Measurements from ENCODE around the gene SYNE2. TPM values are rescaled to one million over a fixed set of nuclear protein-coding genes. Genes with fewer than 3 reads are reported as not detected.

The SYNE2 gene
- total RNA-seq, 2 donors from 2014 or later: 206 to 223 TPM

DNA sequence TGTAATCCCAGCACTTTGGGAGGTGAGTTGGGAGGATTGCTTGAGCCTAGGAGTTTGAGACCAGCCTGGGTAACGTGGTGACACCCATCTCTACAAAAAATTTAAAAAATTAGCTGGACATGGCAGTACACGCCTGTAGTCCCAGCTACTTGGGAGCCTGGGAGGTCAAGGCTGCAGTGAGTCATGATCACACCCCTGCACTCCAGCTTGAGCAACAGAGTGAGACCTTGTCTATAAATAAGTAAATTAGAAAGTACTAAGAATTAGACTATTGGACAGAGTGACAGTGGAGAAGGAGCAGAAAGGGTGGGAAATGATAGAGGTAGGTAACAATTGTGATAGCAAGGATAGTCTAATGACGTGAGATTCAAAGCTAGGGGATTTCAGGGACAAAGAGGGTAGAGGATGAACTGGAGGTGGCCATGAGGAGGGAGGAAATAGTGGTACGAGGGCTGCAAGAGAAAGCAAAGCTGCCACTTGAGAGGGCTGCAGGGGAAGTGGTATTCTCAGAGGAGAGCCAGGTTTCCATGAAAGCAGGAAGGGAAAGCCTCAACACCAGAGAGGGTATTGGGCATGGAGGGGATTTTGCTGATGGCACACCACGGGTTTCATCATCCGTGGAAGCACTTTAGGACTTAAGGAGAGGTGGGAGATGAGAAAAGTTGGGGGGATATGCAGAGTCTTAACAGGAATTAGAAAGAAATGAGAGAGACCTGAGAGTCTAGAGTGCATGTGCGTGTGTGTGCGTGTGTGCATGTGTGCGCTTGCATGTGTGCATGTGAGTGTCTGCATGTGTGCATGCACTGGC is 85.6 kb downstream of the SYNE2 start:
- no peak overlapping the region for H3K27ac Mint-ChIP-seq
- peaks cover 3% of the 10 kb centered on the region for H3K36me3 Mint-ChIP-seq (ENCODE audit: low read depth)
- H3K27me3 Mint-ChIP-seq: no peaks in the 10 kb centered on the region
- ATAC-seq: peak; percentile 66
- H3K4me1 Mint-ChIP-seq: peaks cover 17% of the 10 kb centered on the region
- no peak for DNase-seq
- no peaks in the 10 kb centered on the region for H3K9me3 ChIP-seq (ENCODE audit: control insufficient read depth, low read length, poor library complexity, severe bottlenecking)
- no peak overlapping the region for H3K4me3 Mint-ChIP-seq

DNA sequence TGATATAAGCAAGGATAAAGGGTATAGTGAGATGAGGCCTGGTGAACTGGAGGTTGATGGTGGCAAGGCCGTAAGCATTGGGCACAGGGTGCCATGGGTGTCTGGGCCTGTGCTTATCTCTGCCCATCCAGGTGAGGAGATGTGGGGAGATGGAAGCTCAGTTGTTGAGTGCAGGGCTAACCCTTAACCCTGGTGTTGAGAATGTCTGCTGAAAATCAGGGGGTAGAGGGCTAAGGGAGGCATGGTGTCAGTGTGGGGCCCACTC is 86.1 kb downstream of the SYNE2 start:
- DNase-seq (no peak), ATAC-seq (peak; percentile 25)
- H3K27me3 Mint-ChIP-seq: no peaks in the 10 kb centered on the region
- H3K9me3 ChIP-seq (ENCODE audit: control insufficient read depth, low read length, poor library complexity, severe bottlenecking): no peaks in the 10 kb centered on the region
- H3K4me3 Mint-ChIP-seq: no peak overlapping the region
- H3K36me3 Mint-ChIP-seq (ENCODE audit: low read depth): peaks cover 3% of the 10 kb centered on the region
- no peak overlapping the region for H3K27ac Mint-ChIP-seq
- H3K4me1 Mint-ChIP-seq: peaks cover 14% of the 10 kb centered on the region

DNA sequence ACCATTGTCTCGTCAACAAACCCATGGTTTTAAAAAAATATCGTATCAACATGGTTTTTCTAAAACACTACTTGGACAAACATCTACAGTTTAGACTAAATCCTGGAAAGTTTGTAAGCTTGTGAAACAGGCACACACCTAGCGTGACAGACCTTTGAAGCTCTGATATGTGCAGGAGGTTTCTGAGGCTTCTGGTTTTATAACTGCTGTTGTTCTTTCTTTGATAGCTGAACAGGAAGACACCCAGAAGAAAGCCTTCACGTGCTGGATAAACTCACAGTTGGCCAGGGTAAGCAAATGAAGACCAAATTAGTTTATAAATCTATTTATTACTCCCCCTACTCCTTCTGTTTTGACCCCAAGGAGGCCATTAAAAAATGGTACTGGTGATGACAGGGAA is 87.6 kb downstream of the SYNE2 start:
- ATAC-seq (peak; percentile 69), DNase-seq (no peak)
- Mint-ChIP-seq H3K36me3 (ENCODE audit: low read depth) (no peaks in the 10 kb centered on the region), H3K27ac (peak overlapping the region; percentile 80), H3K4me3 (peak overlapping the region; percentile 10), H3K4me1 (peaks cover 10% of the 10 kb centered on the region), H3K27me3 (no peaks in the 10 kb centered on the region)
- H3K9me3 ChIP-seq (ENCODE audit: control insufficient read depth, low read length, poor library complexity, severe bottlenecking): no peaks in the 10 kb centered on the region

DNA sequence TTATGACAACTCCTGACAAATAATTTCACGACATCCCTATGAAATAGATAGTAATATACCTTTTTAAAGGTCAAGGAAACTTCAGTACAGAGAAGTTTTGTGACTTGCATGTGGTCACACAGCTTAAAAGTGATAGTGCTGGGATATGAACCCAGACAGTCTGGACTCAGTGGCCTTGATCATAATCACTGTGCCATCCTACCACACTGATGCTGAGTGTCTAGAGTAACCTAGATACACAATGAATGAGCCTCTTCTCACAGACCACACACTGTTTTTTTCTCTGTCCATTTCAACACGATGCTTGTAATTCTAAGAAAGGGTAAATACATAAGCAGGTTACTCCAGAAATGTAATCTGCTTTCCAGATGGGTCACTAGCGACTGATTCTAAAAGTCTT is 88.2 kb downstream of the SYNE2 start:
- Mint-ChIP-seq H3K4me1 (peaks cover 10% of the 10 kb centered on the region), H3K27me3 (no peaks in the 10 kb centered on the region), H3K4me3 (peak overlapping the region; percentile 10), H3K27ac (peak overlapping the region; percentile 80), H3K36me3 (ENCODE audit: low read depth) (no peaks in the 10 kb centered on the region)
- ATAC-seq (peak; percentile 39), DNase-seq (no peak)
- H3K9me3 ChIP-seq (ENCODE audit: control insufficient read depth, low read length, poor library complexity, severe bottlenecking): no peaks in the 10 kb centered on the region

DNA sequence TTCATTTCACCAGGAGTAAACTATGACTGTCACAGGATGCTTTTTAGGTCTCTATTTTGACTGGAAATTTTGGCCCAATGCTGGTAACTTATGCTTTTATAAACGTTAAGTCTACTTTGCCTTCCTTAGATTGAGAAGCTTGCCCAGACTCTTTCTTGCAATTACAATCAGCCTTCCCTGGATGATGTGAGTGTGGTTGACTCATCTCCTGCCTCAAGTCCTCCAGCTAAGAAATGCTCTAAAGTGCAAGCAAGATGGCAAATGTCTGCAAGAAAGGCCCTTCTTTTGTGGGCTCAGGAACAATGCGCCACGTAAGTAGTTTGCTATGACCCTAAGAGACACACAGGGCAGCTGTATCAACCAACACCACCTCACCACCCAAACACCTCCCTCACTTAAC is 96.9 kb downstream of the SYNE2 start:
- peaks cover 8% of the 10 kb centered on the region for H3K36me3 Mint-ChIP-seq (ENCODE audit: low read depth)
- H3K27me3 Mint-ChIP-seq: no peaks in the 10 kb centered on the region
- peaks cover 9% of the 10 kb centered on the region for H3K4me1 Mint-ChIP-seq
- DNase-seq (no peak), ATAC-seq (no peak)
- H3K9me3 ChIP-seq (ENCODE audit: control insufficient read depth, low read length, poor library complexity, severe bottlenecking): no peaks in the 10 kb centered on the region
- no peak overlapping the region for H3K27ac Mint-ChIP-seq
- H3K4me3 Mint-ChIP-seq: no peak overlapping the region

DNA sequence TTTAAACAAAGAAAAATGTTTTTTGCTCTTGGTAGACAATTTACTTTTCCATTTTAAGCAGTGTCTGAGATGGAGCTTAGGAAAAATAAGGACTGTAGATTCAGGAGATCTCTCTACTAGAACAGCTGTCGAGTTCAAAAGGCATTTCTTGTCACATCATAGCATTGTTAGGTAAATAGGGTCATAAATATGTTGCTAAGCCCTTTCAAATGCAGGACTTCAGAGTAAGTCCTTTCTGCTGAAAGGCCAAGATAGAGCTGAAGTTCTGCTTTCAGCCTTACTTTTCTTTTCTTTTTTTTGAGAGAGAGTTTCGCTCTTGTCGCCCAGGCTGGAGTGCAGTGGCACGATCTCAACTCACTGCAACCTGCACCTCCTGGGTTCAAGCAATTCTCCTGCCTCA is 98.2 kb downstream of the SYNE2 start:
- H3K4me1 Mint-ChIP-seq: peaks cover 11% of the 10 kb centered on the region
- no peaks in the 10 kb centered on the region for H3K9me3 ChIP-seq (ENCODE audit: control insufficient read depth, low read length, poor library complexity, severe bottlenecking)
- no peaks in the 10 kb centered on the region for H3K27me3 Mint-ChIP-seq
- H3K36me3 Mint-ChIP-seq (ENCODE audit: low read depth): peaks cover 8% of the 10 kb centered on the region
- no peak overlapping the region for H3K27ac Mint-ChIP-seq
- no peak overlapping the region for H3K4me3 Mint-ChIP-seq
- DNase-seq (no peak), ATAC-seq (no peak)

DNA sequence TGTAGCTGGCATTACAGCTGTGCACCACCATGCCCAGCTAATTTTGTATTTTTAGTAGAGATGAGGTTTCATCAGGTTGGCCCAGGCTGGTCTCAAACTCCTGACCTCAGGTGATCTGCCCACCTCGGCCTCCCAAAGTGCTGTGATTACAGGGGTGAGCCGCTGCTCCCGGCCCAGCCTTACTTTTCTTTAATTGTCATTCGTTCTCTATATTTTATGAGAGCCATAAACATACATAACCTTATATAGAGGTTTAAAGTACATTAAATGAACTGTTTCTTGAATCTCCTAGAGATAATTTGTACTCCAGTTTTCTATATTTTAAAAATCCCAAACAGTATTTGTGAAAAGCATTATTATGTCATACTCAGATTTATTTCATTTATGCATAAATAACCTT is 98.6 kb downstream of the SYNE2 start:
- no peak for DNase-seq
- peak overlapping the region; percentile 75 for H3K27ac Mint-ChIP-seq
- no peaks in the 10 kb centered on the region for H3K27me3 Mint-ChIP-seq
- no peak for ATAC-seq
- peaks cover 8% of the 10 kb centered on the region for H3K36me3 Mint-ChIP-seq (ENCODE audit: low read depth)
- H3K9me3 ChIP-seq (ENCODE audit: control insufficient read depth, low read length, poor library complexity, severe bottlenecking): no peaks in the 10 kb centered on the region
- peaks cover 11% of the 10 kb centered on the region for H3K4me1 Mint-ChIP-seq
- H3K4me3 Mint-ChIP-seq: no peak overlapping the region

DNA sequence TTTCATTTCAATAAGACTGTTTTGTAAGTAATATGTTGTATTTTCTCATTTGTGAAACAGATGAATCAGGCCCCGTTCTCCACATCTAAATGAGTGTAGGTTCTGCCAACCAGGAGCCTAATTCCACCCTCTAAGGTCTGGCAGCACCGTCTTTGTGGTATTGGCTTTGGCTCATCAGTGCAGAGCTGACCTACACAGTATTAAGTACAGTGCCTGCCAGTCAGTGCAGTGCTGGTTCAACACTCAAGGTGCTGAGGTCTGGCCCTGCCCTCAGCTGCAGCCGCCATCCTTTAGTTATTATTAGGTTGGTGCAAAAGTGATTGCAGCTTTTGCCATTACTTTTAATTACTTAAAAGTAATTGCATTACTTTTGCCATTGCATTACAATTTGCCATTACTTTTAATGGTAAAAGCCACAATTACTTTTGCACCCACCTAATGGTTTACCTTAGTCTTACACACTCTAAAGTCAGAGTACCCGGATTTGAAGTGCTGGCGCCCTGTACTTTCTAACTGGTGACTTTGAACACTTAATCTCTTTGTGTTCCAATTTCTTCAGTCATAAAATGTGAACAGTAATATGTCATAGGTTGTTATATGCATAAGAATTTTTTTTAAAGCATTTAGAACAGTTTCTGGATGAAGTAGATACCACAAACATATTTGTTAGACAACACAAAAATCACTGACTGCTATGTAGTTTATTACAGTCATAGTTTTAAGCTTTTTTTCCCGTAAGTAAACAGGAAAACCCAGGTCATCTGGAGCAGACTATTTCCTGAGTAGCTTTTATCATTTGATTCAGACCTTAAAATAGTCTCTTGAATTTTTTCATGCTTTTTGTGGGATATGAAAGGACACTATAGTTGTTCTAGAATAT is 99.5 kb downstream of the SYNE2 start:
- peak overlapping the region; percentile 75 for H3K27ac Mint-ChIP-seq

DNA sequence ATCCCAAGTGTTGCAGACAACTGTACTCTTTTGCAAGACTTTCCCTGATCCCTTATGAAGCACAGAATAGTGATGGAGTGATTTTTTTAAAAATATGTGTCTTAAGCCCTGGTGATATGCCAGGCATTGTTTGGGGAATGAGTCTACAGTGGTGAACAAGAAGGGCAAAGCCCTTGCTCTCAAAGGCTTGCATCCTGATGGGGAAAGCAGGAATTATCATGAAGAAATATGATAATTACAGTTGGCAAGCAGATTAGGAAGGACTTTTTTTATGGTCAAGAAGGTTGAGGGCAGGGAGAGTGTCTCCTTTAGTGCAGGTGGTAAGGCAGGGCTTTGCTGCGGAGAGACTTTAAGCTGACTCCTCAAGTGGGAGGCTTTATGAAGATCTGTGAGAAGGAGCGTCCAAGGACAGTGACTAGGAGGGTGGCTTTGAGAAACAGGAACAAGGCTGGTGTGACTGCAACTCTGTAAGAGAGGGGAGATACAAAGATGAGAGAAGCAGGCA is 100.2 kb downstream of the SYNE2 start:
- Mint-ChIP-seq H3K4me3 (peak overlapping the region; percentile 36), H3K27me3 (no peaks in the 10 kb centered on the region), H3K27ac (peak overlapping the region; percentile 75), H3K4me1 (peaks cover 11% of the 10 kb centered on the region), H3K36me3 (ENCODE audit: low read depth) (peaks cover 8% of the 10 kb centered on the region)
- H3K9me3 ChIP-seq (ENCODE audit: control insufficient read depth, low read length, poor library complexity, severe bottlenecking): no peaks in the 10 kb centered on the region
- ATAC-seq: no peak
- no peak for DNase-seq

More for the DNA sequence above, 99.5 kb downstream of the SYNE2 start:
- no peak for ATAC-seq
- no peaks in the 10 kb centered on the region for H3K9me3 ChIP-seq (ENCODE audit: control insufficient read depth, low read length, poor library complexity, severe bottlenecking)
- H3K4me1 Mint-ChIP-seq: peaks cover 11% of the 10 kb centered on the region
- H3K27me3 Mint-ChIP-seq: no peaks in the 10 kb centered on the region
- H3K4me3 Mint-ChIP-seq: no peak overlapping the region
- DNase-seq: no peak
- peaks cover 8% of the 10 kb centered on the region for H3K36me3 Mint-ChIP-seq (ENCODE audit: low read depth)

DNA sequence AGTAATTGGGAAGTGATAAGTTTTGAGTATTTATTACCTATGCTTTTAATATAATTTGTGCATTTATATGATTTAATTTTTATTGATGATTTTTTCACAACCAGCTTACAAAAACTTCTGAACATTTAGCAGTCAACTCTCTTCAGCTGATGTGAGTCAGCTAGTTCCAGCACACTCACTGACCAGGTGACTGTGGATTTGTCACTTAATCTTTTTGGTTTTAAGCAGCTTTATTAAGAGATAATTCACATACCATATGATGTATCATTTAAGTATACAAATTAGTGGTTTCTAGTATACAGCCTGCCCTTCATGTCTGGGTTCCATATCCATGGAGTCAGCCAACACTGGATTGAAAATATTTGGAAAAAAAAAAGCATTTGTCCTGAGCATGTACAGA is 103.5 kb downstream of the SYNE2 start:
- H3K9me3 ChIP-seq (ENCODE audit: control insufficient read depth, low read length, poor library complexity, severe bottlenecking): no peaks in the 10 kb centered on the region
- ATAC-seq: no peak
- Mint-ChIP-seq H3K4me1 (peaks cover 14% of the 10 kb centered on the region), H3K36me3 (ENCODE audit: low read depth) (peaks cover 8% of the 10 kb centered on the region), H3K27ac (no peak overlapping the region), H3K27me3 (no peaks in the 10 kb centered on the region), H3K4me3 (no peak overlapping the region)
- DNase-seq: no peak

DNA sequence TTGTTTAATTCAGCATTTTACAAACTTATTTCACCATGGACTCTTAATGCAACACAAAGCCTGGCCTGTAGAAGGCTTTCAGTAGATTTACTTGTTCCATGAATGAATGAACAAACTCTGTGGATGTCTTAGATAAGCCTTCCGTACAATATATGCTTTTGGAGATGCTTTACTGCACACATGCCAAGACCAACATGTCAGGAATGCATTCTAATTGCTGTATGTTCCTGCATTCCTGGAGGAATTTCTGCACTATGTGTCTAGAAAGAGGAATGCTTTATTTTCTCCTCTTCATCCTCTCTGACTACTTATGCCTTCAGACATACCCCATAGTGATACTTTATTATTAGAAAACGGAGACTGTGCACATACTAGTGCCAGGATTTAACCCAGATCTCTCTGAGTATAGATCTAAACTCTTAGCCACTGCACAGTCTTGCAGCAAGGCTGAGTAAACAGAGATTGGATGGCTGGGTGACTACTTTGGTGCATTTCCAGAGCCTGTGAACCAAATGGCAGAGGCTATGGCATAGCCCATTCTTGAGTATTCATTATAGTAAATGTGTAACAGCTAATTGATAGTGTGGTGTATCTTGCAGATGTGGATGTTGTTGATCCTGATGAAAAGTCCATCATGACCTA is 108.2 kb downstream of the SYNE2 start:
- H3K4me3 Mint-ChIP-seq: no peak overlapping the region
- no peak for ATAC-seq
- peaks cover 2% of the 10 kb centered on the region for H3K4me1 Mint-ChIP-seq
- no peaks in the 10 kb centered on the region for H3K9me3 ChIP-seq (ENCODE audit: control insufficient read depth, low read length, poor library complexity, severe bottlenecking)
- H3K27ac Mint-ChIP-seq: no peak overlapping the region
- H3K36me3 Mint-ChIP-seq (ENCODE audit: low read depth): no peaks in the 10 kb centered on the region
- DNase-seq: no peak
- H3K27me3 Mint-ChIP-seq: no peaks in the 10 kb centered on the region

DNA sequence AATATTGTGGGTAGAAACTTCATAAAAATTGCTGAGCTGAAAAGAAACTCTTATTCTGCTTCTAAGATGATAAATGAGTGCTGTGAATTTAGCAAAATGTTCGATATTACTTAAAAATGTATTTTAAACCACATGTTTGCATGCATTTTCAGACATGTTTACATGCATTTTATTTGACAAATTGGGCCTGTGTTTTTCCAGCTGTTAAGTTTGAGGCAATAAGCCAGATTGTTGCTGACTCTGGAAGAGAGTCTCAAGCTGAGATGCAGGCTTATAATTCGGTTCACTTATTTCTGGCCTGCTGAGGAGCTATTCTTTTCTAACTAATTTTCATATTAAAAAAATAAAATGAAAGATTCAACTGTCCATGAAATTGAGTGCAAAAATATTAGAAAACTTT is 110.1 kb downstream of the SYNE2 start:
- Mint-ChIP-seq H3K27me3 (no peaks in the 10 kb centered on the region), H3K36me3 (ENCODE audit: low read depth) (no peaks in the 10 kb centered on the region), H3K27ac (no peak overlapping the region), H3K4me1 (peaks cover 2% of the 10 kb centered on the region), H3K4me3 (no peak overlapping the region)
- ATAC-seq (no peak), DNase-seq (no peak)
- H3K9me3 ChIP-seq (ENCODE audit: control insufficient read depth, low read length, poor library complexity, severe bottlenecking): no peaks in the 10 kb centered on the region

DNA sequence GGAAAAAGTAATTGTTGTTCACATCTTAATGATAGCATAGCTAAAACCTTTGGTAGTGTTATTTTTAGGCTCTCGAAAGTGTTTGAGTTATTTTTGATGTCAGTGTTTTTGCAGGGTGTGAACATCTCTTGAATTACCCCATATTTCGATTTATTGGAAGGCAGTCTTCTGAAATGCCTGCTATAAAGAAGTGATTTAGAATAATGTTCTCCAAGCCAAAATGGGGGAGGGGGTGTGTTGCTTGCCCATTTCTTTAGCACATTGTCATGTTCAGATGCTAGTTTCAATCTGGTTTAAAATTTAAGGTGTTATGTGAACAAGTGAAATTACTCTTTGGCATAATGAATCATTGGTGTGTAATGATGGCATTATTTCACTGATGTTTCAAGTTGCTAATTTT is 110.6 kb downstream of the SYNE2 start:
- Mint-ChIP-seq H3K27me3 (no peaks in the 10 kb centered on the region), H3K27ac (no peak overlapping the region), H3K4me3 (no peak overlapping the region), H3K36me3 (ENCODE audit: low read depth) (no peaks in the 10 kb centered on the region), H3K4me1 (peaks cover 2% of the 10 kb centered on the region)
- DNase-seq: no peak
- ATAC-seq: no peak
- no peaks in the 10 kb centered on the region for H3K9me3 ChIP-seq (ENCODE audit: control insufficient read depth, low read length, poor library complexity, severe bottlenecking)

Measured in T-helper 17 cell (primary cell).